ENCODE measurements around the gene TSPAN11.

DNA sequence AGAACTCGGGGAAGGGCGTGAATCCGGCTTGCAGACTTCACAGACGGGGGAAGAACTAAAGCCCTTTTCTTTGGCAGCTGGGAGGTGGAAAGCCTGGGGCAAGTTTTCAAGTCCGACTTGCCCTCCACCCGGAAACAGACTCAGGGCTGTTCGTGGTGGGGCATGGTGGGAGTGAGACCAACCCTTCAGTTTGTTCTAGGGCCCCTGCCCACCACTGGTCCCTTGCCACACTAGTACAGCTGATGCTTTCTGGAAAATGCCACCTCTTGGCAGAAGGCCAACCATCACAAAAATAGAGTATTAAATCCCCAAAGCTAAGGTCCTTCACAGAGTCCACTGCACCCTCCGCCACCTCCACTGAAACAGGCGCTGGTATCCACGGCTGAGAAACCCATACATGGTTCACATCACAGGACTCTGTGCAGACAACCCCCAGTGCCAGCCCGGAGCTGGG is 96.8 kb downstream of the TSPAN11 start:
- TF ChIP-seq CTCF (IDR thresholded peaks at IDR 0.05; ENCODE audit: low read depth, low read length, missing input control) (no peak), TAF1 (conservative IDR thresholded peaks at IDR 0.05) (no peak), GABPA (IDR thresholded peaks at IDR 0.05 in 1 of 2, conservative IDR thresholded peaks at IDR 0.05 in 1 of 2) (no peak), JUND (IDR thresholded peaks at IDR 0.05) (no peak), REST (IDR thresholded peaks at IDR 0.05) (no peak)
